Measurements from ENCODE around the gene LEMD1. TPM values are rescaled to one million over a fixed set of nuclear protein-coding genes. Genes with fewer than 3 reads are reported as not detected.

LEMD1 gene
- total RNA-seq, 4 donors from 2014 or later: 5.1 TPM; not detected in 3

- Histone ChIP-seq H3K36me3 (no peaks in the 10 kb centered on the region), H3K9me3 (no peaks in the 10 kb centered on the region), H3K27me3 (peaks cover 12% of the 10 kb centered on the region), H3K27ac (no peak overlapping the region), H3K4me1 (no peaks in the 10 kb centered on the region), H3K4me3 (no peak overlapping the region)
- WGBS: 76% methylated on average over 6 of the region's 6 CpGs
- TF ChIP-seq POLR2A (IDR thresholded peaks at IDR 0.05): no peak
- no peak for DNase-seq (ENCODE audit: low spot score in 2 of 2)
These were observed 40.6 kb downstream of the LEMD1 start for GRCh38 chr1:205381305-205381704.

- Histone ChIP-seq H3K36me3 (no peaks in the 10 kb centered on the region), H3K27ac (no peak overlapping the region)
- WGBS: 53% methylated on average over 2 of the region's 2 CpGs
These were observed 41.0 kb downstream of the LEMD1 start for GRCh38 chr1:205380882-205381281.

GRCh38 chr1:205379056-205379455 lies 42.8 kb downstream of the LEMD1 start:
- no peak overlapping the region for H3K4me3 ChIP-seq
- H3K27me3 ChIP-seq: peaks cover 25% of the 10 kb centered on the region
- no peak overlapping the region for H3K27ac ChIP-seq
- DNase-seq (ENCODE audit: low spot score in 2 of 2): no peak
- no peaks in the 10 kb centered on the region for H3K36me3 ChIP-seq
- TF ChIP-seq CTCF (IDR thresholded peaks at IDR 0.05) (no peak), EP300 (IDR thresholded peaks at IDR 0.05) (no peak), POLR2A (IDR thresholded peaks at IDR 0.05) (no peak), POLR2AphosphoS5 (IDR thresholded peaks at IDR 0.05) (no peak)
- WGBS: 73% methylated on average over 8 of the region's 8 CpGs
- H3K4me1 ChIP-seq: peaks cover 3% of the 10 kb centered on the region
- no peaks in the 10 kb centered on the region for H3K9me3 ChIP-seq

More at GRCh38 chr1:205380882-205381281, 41.0 kb downstream of the LEMD1 start:
- no peak overlapping the region for H3K4me3 ChIP-seq
- no peak for DNase-seq (ENCODE audit: low spot score in 2 of 2)
- H3K9me3 ChIP-seq: no peaks in the 10 kb centered on the region
- H3K4me1 ChIP-seq: no peaks in the 10 kb centered on the region
- no peak for TF ChIP-seq POLR2A (IDR thresholded peaks at IDR 0.05)
- no peak for TF ChIP-seq POLR2AphosphoS5 (IDR thresholded peaks at IDR 0.05)
- no peak for TF ChIP-seq EP300 (IDR thresholded peaks at IDR 0.05)
- H3K27me3 ChIP-seq: peaks cover 12% of the 10 kb centered on the region

GRCh38 chr1:205377355-205377754 lies 44.5 kb downstream of the LEMD1 start:
- Histone ChIP-seq H3K4me3 (no peak overlapping the region), H3K36me3 (no peaks in the 10 kb centered on the region), H3K27me3 (peaks cover 26% of the 10 kb centered on the region), H3K9me3 (no peaks in the 10 kb centered on the region), H3K27ac (no peak overlapping the region), H3K4me1 (peaks cover 6% of the 10 kb centered on the region)
- TF ChIP-seq POLR2AphosphoS5 (IDR thresholded peaks at IDR 0.05) (no peak), EP300 (IDR thresholded peaks at IDR 0.05) (no peak), CTCF (IDR thresholded peaks at IDR 0.05) (no peak), POLR2A (IDR thresholded peaks at IDR 0.05) (no peak)
- 97% methylated on average over 3 of the region's 3 CpGs for WGBS
- DNase-seq (ENCODE audit: low spot score in 2 of 2): no peak

- Histone ChIP-seq H3K27ac (no peak overlapping the region), H3K4me1 (peaks cover 6% of the 10 kb centered on the region)
- WGBS: 56% methylated on average over 4 of the region's 4 CpGs
These were observed 45.1 kb downstream of the LEMD1 start for GRCh38 chr1:205376739-205377138.

More at GRCh38 chr1:205376739-205377138, 45.1 kb downstream of the LEMD1 start:
- peaks cover 26% of the 10 kb centered on the region for H3K27me3 ChIP-seq
- H3K4me3 ChIP-seq: no peak overlapping the region
- DNase-seq (ENCODE audit: low spot score in 2 of 2): no peak
- TF ChIP-seq EP300 (IDR thresholded peaks at IDR 0.05) (no peak), CTCF (IDR thresholded peaks at IDR 0.05) (no peak), POLR2A (IDR thresholded peaks at IDR 0.05) (no peak), POLR2AphosphoS5 (IDR thresholded peaks at IDR 0.05) (no peak)
- no peaks in the 10 kb centered on the region for H3K36me3 ChIP-seq
- no peaks in the 10 kb centered on the region for H3K9me3 ChIP-seq

Measured in suprapubic skin (tissue), 4 donors.